ENCODE data around the gene CNKSR3.

GRCh38 chr6:154537511-154538325, 27.2 kb upstream of the CNKSR3 start:
- TF ChIP-seq, protein P1, sequence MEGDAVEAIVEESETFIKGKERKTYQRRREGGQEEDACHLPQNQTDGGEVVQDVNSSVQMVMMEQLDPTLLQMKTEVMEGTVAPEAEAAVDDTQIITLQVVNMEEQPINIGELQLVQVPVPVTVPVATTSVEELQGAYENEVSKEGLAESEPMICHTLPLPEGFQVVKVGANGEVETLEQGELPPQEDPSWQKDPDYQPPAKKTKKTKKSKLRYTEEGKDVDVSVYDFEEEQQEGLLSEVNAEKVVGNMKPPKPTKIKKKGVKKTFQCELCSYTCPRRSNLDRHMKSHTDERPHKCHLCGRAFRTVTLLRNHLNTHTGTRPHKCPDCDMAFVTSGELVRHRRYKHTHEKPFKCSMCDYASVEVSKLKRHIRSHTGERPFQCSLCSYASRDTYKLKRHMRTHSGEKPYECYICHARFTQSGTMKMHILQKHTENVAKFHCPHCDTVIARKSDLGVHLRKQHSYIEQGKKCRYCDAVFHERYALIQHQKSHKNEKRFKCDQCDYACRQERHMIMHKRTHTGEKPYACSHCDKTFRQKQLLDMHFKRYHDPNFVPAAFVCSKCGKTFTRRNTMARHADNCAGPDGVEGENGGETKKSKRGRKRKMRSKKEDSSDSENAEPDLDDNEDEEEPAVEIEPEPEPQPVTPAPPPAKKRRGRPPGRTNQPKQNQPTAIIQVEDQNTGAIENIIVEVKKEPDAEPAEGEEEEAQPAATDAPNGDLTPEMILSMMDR (IDR thresholded peaks at IDR 0.05) = no peak
- no peak for TF ChIP-seq POLR2A (IDR thresholded peaks at IDR 0.05)
- no peak for TF ChIP-seq POLR2AphosphoS5 (IDR thresholded peaks at IDR 0.05)
- no peak for TF ChIP-seq EP300 (IDR thresholded peaks at IDR 0.05)

All from suprapubic skin (tissue), 4 donors.